Left ventricle myocardium inferior (tissue), 1 donor: Measurements from ENCODE around the gene NRL. TPM values are rescaled to one million over a fixed set of nuclear protein-coding genes. Genes with fewer than 3 reads are reported as not detected.

Experiments
- DNase-seq: peaks from one replicate; pipeline ENCODE4 v3.0.0-alpha.2; 2020
- H3K27ac ChIP-seq: fragments of 200-600 bp; replicated peaks from 2 replicates; pipeline ENCODE4 v1.8.0; 2021
- H3K27me3 ChIP-seq: fragments of 200-600 bp; 2 replicates; pipeline ENCODE4 v1.8.0; 2021; ENCODE audit warnings: low read depth
- H3K36me3 ChIP-seq: fragments of 200-600 bp; 2 replicates; pipeline ENCODE4 v1.8.0; 2021
- H3K4me1 ChIP-seq: fragments of 200-600 bp; 2 replicates; pipeline ENCODE4 v1.8.0; 2021
- H3K4me3 ChIP-seq: fragments of 200-600 bp; 2 replicates; pipeline ENCODE4 v1.8.0; 2021; ENCODE audit warnings: mild to moderate bottlenecking, moderate library complexity
- H3K9me3 ChIP-seq: fragments of 200-600 bp; replicated peaks from 2 replicates; pipeline ENCODE4 v1.8.0; 2021
- intact Hi-C: fragments of 100-400 bp; cut with micrococcal nuclease; formaldehyde crosslinking; loops from one replicate; pipeline ENCODE4 v1.11.0; 2022
- total RNA-seq: library from RNA; stranded (reverse); fragmentation: NEBNext Ultra II Directional; extraction: Animal tissue kit (Norgen Biotek cat#: 25700); gene quantifications from one replicate; pipeline ENCODE4 v1.2.1, GENCODE V29; 2021
- TF ChIP-seq, protein P1 (sequence below): fragments of 200-600 bp; IDR thresholded peaks from 2 replicates; pipeline ENCODE4 v1.8.0; 2021; ENCODE audit warnings: antibody characterized with exemption, mild to moderate bottlenecking, borderline replicate concordance
- donor health status: DM: no; HTN: yes; CAD: no; lungs with severe emphysema.

Gene NRL
- total RNA-seq, 1 donor from 2014 or later, result 1.5 TPM

DNA sequence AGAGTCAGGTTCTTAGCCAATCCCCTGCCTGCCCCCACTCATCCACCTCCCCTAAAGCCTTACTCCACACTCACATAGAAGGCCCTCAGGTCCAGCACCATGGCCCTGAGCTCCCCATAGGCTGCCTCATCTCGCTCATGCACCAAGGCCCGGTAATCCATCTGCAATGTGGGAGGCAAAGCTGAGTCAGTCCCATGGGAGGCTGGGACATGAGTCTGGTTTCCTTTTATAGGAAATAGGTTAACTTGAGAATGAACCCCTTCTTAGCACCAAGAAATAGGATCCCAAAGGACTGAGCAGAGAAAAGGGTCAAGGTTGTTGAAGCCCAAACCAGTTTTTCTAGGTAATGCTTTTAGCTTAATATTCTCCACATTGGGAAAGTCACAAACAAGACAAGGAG is 28.8 kb upstream of the NRL start:
- no peak overlapping the region for H3K4me3 ChIP-seq
- H3K27me3 ChIP-seq, result no peaks in the 10 kb centered on the region
- no peaks in the 10 kb centered on the region for H3K9me3 ChIP-seq
- peaks cover 29% of the 10 kb centered on the region for H3K36me3 ChIP-seq
- no peak for DNase-seq
- intact Hi-C loops, result no loop called here
- H3K27ac ChIP-seq, result no peak overlapping the region
- H3K4me1 ChIP-seq, result peaks cover 70% of the 10 kb centered on the region
- TF ChIP-seq, protein P1, sequence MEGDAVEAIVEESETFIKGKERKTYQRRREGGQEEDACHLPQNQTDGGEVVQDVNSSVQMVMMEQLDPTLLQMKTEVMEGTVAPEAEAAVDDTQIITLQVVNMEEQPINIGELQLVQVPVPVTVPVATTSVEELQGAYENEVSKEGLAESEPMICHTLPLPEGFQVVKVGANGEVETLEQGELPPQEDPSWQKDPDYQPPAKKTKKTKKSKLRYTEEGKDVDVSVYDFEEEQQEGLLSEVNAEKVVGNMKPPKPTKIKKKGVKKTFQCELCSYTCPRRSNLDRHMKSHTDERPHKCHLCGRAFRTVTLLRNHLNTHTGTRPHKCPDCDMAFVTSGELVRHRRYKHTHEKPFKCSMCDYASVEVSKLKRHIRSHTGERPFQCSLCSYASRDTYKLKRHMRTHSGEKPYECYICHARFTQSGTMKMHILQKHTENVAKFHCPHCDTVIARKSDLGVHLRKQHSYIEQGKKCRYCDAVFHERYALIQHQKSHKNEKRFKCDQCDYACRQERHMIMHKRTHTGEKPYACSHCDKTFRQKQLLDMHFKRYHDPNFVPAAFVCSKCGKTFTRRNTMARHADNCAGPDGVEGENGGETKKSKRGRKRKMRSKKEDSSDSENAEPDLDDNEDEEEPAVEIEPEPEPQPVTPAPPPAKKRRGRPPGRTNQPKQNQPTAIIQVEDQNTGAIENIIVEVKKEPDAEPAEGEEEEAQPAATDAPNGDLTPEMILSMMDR, result no peak

DNA sequence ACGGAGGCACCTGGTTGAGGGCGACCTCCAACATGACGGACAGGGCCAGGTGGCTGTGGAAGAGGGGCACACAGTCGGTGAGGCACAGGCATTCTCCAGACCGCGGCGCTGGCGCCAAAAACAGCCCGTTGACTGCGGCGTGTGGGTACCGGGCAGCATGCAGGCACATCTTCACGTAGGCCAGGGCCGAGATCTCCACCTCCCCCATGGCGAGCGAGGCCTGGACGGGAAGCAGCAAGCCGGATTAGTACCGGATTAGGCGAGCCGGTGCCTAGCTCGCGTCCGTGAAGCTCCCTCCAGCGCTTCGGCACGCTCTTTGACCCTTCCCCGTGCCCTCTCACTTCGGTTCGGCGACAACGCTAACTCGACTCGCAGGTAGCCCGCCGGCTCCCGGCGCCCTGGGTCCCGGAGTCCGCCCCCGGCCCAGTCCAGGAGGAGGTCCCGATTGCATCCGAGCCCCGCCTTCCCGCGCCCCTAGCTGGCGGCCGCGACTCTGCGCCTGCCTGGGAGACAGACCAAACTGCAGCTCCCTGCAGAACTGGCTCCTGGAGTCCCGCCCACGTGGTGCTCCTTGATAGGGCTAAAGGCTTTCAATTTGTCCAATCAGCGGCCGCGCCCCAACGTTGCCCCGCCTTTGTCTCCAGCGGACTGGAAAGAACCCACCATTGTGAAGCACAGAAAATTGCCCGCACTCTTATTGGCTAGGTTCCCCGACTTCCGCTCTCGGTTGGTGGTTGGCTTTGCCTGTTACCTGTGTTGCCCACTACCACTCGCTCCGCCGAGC is 26.5 kb upstream of the NRL start, which contains the start of gene EMC9:
Gene EMC9 (minus strand): TSS at position 495 of the 784 bp plus-strand sequence. CDS start 287 bp downstream, at position 208.
- DNase-seq, result peak; percentile 100
- TF ChIP-seq, protein P1, result peak; percentile 80
- H3K4me3 ChIP-seq, result peak within 1 kb of the TSS; percentile 93
- H3K27ac ChIP-seq, result peak within 1 kb of the TSS; percentile 94
- intact Hi-C loops, result no loop called here
- H3K9me3 ChIP-seq, result no peaks in the 10 kb centered on the region
- H3K36me3 ChIP-seq, result peaks cover 40% of the 10 kb centered on the region
- peaks cover 76% of the 10 kb centered on the region for H3K4me1 ChIP-seq
- no peaks in the 10 kb centered on the region for H3K27me3 ChIP-seq

DNA sequence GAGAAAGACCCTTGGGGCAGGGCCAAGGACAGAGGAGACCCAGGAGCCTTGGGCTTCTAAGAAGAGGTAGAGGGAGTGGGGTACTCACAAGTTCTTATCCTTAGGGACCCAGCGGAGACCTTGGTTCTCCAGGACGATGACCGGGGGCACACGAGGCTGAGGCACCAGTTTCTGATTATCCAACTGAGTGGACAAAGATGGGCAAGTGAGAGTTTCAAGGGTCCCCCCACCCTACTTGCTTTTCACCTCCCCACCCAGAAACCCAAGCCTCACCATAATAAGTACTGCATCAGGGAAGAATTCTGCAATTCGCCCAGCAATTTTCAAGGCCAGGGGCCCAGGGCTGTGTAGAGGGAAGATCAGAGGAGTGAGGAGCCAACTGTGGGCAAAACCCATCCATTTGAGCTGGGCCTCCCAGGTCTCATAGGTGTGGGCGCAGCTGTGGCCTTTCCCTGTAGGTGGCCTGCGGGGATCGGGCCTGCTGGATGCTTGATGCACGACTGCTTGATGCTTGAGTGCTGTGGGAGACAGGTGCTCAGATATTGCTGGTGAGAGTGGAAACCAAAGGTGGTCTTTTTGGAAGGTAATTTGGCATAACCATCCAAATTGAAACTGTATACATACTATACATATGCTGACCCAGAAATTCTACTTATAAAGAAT is 24.7 kb upstream of the NRL start:
- TF ChIP-seq, protein P1, result no peak
- H3K9me3 ChIP-seq, result no peaks in the 10 kb centered on the region
- peak overlapping the region; percentile 94 for H3K27ac ChIP-seq
- peaks cover 40% of the 10 kb centered on the region for H3K36me3 ChIP-seq
- no peak for DNase-seq
- H3K27me3 ChIP-seq, result no peaks in the 10 kb centered on the region
- H3K4me3 ChIP-seq, result peak overlapping the region; percentile 93
- intact Hi-C loops, result no loop called here
- peaks cover 70% of the 10 kb centered on the region for H3K4me1 ChIP-seq

DNA sequence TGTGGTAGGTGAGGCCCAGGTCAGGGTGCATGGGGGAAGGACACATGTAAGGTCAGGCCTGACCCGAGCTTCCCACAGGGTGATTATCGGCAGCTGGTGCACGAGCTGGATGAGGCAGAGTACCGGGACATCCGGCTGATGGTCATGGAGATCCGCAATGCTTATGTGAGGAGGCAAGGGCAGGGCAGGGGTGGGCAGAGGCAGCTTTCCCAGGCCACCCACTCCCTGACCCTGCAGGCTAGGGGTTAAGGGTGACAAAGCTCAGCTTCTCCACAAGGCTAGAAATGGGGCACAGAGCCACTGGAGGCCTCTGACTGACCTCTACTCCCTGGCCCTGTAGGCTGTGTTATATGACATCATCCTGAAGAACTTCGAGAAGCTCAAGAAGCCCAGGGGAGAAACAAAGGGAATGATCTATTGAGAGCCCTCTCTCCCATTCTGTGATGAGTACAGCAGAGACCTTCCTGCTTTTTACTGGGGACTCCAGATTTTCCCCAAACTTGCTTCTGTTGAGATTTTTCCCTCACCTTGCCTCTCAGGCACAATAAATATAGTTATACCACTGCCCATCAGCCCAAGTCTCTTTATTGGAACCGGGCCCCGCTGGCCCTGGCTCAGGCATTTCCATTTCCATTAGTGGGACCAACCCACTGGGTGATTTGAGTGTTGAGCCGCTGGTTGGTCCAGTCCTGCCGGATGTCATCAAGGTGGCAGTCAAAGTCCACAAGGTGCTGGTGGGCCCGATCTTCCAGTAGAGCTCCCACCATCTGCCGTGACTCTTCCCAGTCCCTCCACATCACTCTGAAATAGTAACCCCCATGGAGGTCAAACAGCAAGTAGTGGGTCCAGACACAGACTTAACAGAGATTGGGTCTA is 23.9 kb upstream of the NRL start:
- Histone ChIP-seq H3K4me1 (peaks cover 70% of the 10 kb centered on the region), H3K27me3 (no peaks in the 10 kb centered on the region), H3K27ac (peak overlapping the region; percentile 40), H3K4me3 (no peak overlapping the region), H3K9me3 (no peaks in the 10 kb centered on the region), H3K36me3 (peaks cover 35% of the 10 kb centered on the region)
- intact Hi-C loops, result no loop called here
- DNase-seq, result no peak
- TF ChIP-seq, protein P1, result no peak
